Measurements from ENCODE around the gene EXOC3. TPM values are rescaled to one million over a fixed set of nuclear protein-coding genes. Genes with fewer than 3 reads are reported as not detected.
"Not testable (repeated sequence)": the region's sequence is repeated elsewhere in the genome, so short reads cannot be mapped to it uniquely, and the experiment has no call there.

The EXOC3 gene
- total RNA-seq, 1 donor, result 31.8 TPM

DNA sequence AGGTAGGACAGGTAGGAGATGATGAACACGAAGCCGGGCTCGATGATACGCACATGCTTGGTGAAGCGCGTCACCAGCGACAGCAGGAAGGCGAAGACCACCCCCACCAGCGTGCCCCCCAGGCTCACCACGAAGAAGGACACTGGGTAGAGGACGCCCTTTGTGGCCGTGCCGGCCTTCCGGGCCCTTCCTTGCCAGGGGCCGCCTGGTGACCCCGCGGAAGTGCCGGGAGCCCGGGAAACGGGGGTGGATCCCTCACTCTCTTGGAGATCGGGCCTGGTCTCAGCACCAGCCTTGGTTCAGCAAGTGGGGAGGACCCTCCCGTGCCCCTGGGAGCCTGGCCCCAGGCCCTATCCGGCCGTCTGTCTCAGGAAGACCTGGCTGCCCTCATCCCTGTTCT, 41.6 kb downstream of the EXOC3 start:
- H3K9me3 ChIP-seq (ENCODE audit: low read depth, low read length), result no peaks in the 10 kb centered on the region
- no peak overlapping the region for H3K4me3 ChIP-seq (ENCODE audit: low read length)
- peaks cover 12% of the 10 kb centered on the region for H3K4me1 ChIP-seq (ENCODE audit: insufficient read depth, low read length)
- H3K27me3 ChIP-seq (ENCODE audit: insufficient read depth, low read length), result peaks cover 5% of the 10 kb centered on the region

DNA sequence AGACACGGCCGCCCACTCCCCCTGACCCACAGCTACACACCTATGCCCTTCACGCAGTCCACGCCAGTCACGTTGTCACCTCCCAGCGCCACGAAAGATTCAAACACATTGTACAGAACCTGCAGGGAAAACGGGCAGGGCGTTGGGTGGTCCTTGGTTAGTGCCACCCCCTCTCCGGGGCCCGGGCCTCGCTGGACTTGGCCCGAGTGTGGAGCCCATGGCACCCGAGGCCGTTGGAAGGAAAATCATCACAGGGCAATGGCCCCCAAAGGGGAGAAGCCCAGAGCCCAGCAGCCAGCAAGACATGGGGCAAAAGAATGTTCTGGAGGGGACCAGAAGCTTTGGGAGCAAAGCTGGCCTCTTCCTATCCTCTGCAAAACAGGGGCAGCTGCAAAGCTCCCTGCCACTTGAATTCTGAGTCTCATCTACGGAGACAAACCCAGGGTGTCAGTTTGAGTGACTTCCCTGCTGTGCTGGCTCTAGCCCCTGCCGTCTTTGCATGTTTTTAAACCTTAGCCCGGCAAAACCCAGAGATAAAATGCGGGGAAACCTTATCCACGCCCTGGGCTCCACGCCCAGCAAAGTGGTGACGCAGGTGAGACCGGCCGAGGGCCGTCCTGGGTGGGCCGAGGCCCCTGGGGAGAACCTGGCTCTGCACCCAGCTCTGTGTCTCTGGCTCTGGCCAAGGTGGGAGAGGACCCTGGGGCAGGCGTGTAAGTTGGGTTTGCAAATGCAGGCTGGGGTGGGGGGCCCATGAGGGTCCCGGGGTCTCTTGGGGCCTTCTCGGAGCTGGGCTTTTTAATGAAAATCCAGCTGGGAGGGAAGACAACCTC, 42.4 kb downstream of the EXOC3 start:
- Histone ChIP-seq H3K9me3 (ENCODE audit: low read depth, low read length) (no peaks in the 10 kb centered on the region), H3K27me3 (ENCODE audit: insufficient read depth, low read length) (peaks cover 5% of the 10 kb centered on the region), H3K4me1 (ENCODE audit: insufficient read depth, low read length) (peaks cover 12% of the 10 kb centered on the region), H3K4me3 (ENCODE audit: low read length) (no peak overlapping the region)

DNA sequence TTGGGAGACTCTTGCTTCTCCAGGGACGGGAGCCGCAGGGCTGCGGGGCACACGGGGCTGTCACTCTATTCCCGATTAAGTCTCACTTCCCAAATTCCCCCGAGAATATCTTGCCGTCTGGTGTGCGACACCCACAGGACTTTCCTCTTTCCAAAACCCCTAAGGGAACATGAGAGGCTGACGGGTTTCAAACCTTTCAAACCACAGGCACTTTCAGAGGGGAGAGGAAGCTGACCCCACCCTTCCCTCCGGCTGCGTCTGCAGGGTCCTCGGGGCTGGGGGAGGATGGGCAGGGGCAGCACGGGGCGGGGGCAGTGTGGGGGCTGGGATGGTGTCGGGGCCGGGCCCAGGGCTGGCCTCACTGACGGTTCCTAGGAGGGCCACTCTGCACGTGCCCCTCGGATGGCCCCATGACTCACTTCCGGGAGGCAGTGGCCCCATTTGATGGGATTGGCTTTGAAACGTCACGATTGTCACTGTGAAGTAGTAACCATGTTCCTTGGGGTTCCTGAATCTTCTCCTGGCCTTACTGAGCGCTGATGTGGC, 43.0 kb downstream of the EXOC3 start:
- Histone ChIP-seq H3K4me1 (ENCODE audit: insufficient read depth, low read length) (peaks cover 12% of the 10 kb centered on the region), H3K27me3 (ENCODE audit: insufficient read depth, low read length) (peaks cover 5% of the 10 kb centered on the region), H3K9me3 (ENCODE audit: low read depth, low read length) (no peaks in the 10 kb centered on the region), H3K4me3 (ENCODE audit: low read length) (no peak overlapping the region)

DNA sequence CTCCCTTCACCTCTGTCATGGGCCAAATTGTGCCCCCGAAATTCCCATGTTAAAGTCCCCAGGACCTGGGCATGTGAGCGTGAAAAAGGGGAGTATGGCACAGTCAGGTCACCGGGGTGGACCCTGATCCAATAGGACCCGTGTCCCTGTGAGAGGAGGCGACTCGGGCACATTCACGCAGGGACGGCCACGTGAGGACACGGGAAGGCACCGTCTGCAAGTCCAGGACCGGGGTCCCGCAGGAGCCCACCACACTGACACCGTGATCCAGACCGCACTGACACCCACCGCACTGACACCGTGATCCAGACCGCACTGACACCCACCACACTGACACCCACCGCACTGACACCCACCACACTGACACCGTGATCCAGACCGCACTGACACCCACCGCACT, 43.6 kb downstream of the EXOC3 start:
- not testable (repeated sequence) for H3K4me3 ChIP-seq (ENCODE audit: low read length); H3K27me3 ChIP-seq (ENCODE audit: insufficient read depth, low read length); H3K9me3 ChIP-seq (ENCODE audit: low read depth, low read length)
- peaks cover 12% of the 10 kb centered on the region for H3K4me1 ChIP-seq (ENCODE audit: insufficient read depth, low read length)

GRCh38 chr5:488241-488640, 45.3 kb downstream of the EXOC3 start:
- H3K4me1 ChIP-seq (ENCODE audit: insufficient read depth, low read length), result peaks cover 11% of the 10 kb centered on the region
- no peaks in the 10 kb centered on the region for H3K9me3 ChIP-seq (ENCODE audit: low read depth, low read length)
- H3K27me3 ChIP-seq (ENCODE audit: insufficient read depth, low read length), result peaks cover 5% of the 10 kb centered on the region
- H3K4me3 ChIP-seq (ENCODE audit: low read length), result no peak overlapping the region

- H3K9me3 ChIP-seq (ENCODE audit: low read depth, low read length), result no peaks in the 10 kb centered on the region
- no peaks in the 10 kb centered on the region for H3K27me3 ChIP-seq (ENCODE audit: insufficient read depth, low read length)
- H3K4me3 ChIP-seq (ENCODE audit: low read length), result no peak overlapping the region
- H3K4me1 ChIP-seq (ENCODE audit: insufficient read depth, low read length), result peaks cover 6% of the 10 kb centered on the region
Measured at GRCh38 chr5:488744-489688, 46.0 kb downstream of the EXOC3 start.

DNA sequence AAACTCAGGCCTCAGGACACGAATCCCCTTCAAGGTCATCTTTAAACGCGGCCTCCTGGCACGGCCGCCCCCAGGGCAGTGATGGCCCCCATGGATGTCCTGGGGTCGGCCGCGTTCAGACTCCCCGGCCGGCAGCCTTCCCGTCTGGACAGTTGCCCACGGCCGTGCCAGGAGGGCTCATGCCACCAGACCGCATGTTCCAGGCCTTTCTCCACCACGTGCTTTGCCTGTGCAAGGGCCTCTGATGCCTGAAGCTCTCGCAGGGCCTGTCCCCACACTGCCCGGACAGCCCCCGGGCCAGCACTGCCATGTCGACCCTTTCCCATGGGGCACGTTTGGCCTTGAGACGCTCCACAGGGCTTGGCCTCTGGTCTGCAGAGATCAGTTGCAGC, 46.7 kb downstream of the EXOC3 start:
- no peaks in the 10 kb centered on the region for H3K9me3 ChIP-seq (ENCODE audit: low read depth, low read length)
- H3K27me3 ChIP-seq (ENCODE audit: insufficient read depth, low read length), result no peaks in the 10 kb centered on the region
- no peak overlapping the region for H3K4me3 ChIP-seq (ENCODE audit: low read length)
- peaks cover 6% of the 10 kb centered on the region for H3K4me1 ChIP-seq (ENCODE audit: insufficient read depth, low read length)

GRCh38 chr5:490116-491106, 47.4 kb downstream of the EXOC3 start:
- Histone ChIP-seq H3K27me3 (ENCODE audit: insufficient read depth, low read length) (no peaks in the 10 kb centered on the region), H3K4me1 (ENCODE audit: insufficient read depth, low read length) (peaks cover 6% of the 10 kb centered on the region), H3K9me3 (ENCODE audit: low read depth, low read length) (no peaks in the 10 kb centered on the region), H3K4me3 (ENCODE audit: low read length) (no peak overlapping the region)

DNA sequence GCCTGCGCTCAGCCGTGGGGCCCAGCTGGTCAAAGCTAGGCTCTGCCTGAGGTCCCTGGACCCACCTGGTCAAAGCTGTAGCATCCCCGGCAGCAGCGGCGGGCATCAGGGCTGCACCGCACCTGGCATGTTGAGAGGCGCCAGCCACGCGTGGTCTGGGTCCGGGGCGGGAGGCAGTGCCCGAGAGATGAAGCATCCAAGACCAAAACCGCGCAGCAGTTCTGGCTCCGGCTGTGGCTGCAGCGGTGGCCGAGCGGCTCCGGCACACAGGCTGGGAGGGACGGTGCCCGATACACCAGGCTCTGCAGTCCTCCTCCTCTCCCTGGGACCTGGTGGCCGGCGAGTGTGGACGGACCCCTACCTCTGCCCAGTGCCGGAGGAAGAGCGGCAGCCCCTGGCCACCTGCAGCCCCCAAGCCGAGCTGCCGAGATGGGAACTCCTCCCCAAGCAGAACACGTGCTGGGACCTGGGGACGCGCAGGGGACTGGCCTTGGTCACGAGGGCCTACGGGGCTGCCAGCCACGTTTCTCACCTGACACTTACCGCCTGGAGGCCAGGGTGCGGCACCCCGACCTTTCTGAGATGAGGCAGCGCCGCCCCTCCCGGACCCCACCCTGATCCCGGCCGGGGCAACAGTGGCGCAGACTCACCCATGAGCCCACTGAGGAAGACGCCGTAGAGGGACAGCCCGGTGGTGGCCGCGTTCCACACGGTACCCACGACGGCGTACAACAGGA, 48.3 kb downstream of the EXOC3 start:
- no peaks in the 10 kb centered on the region for H3K27me3 ChIP-seq (ENCODE audit: insufficient read depth, low read length)
- H3K4me1 ChIP-seq (ENCODE audit: insufficient read depth, low read length), result no peaks in the 10 kb centered on the region
- H3K4me3 ChIP-seq (ENCODE audit: low read length), result no peak overlapping the region
- H3K9me3 ChIP-seq (ENCODE audit: low read depth, low read length), result no peaks in the 10 kb centered on the region

DNA sequence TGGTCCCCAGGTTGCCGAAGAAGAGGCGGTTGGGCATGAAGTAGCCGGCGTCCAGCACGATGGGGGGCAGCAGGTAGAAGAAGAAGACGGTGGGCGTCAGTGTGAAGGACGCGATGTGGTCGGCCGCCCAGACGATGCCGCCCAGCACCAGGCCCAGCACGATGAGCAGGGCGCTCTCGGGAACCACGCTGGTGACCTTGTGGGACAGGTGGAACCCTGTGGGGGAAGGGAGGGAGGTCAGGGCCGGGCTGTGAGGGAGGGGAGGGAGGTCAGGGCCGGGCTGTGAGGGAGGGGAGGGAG, 48.8 kb downstream of the EXOC3 start:
- Histone ChIP-seq H3K9me3 (ENCODE audit: low read depth, low read length) (no peaks in the 10 kb centered on the region), H3K4me1 (ENCODE audit: insufficient read depth, low read length) (no peaks in the 10 kb centered on the region), H3K4me3 (ENCODE audit: low read length) (no peak overlapping the region), H3K27me3 (ENCODE audit: insufficient read depth, low read length) (no peaks in the 10 kb centered on the region)

DNA sequence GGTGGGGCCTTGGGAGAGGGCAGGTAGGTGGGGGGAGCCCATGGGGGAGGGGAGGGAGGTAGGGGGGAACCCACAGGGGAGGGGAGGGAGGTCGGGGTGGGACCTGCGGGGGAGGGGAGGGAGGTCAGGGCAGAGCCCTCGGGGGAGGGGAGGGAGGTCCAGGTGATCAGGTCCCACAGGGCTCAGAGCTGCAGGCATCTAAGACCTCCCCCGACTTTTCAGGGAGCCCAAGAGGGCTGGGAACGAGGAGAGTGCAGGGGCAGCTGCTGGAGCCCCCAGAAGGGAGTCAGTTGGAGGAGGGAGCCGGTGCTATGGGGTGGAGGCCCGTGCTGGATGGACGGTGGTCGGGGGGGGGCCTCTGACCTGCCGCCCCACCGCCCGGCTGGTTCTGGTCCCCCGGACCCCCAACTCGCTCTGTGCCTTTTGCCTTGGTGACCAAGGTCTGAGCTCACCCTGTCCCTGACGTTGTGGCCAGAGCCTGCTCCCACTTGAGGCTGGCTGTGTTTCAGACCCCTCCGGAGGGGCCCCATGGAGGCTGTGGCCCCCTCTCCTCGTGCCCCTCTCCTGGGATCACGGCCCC, 49.4 kb downstream of the EXOC3 start:
- Histone ChIP-seq H3K4me3 (ENCODE audit: low read length) (no peak overlapping the region), H3K27me3 (ENCODE audit: insufficient read depth, low read length) (no peaks in the 10 kb centered on the region), H3K4me1 (ENCODE audit: insufficient read depth, low read length) (no peaks in the 10 kb centered on the region), H3K9me3 (ENCODE audit: low read depth, low read length) (no peaks in the 10 kb centered on the region)

GRCh38 chr5:493119-493701, 50.2 kb downstream of the EXOC3 start:
- H3K4me1 ChIP-seq (ENCODE audit: insufficient read depth, low read length), result no peaks in the 10 kb centered on the region
- H3K27me3 ChIP-seq (ENCODE audit: insufficient read depth, low read length), result no peaks in the 10 kb centered on the region
- no peak overlapping the region for H3K4me3 ChIP-seq (ENCODE audit: low read length)
- H3K9me3 ChIP-seq (ENCODE audit: low read depth, low read length), result no peaks in the 10 kb centered on the region

DNA sequence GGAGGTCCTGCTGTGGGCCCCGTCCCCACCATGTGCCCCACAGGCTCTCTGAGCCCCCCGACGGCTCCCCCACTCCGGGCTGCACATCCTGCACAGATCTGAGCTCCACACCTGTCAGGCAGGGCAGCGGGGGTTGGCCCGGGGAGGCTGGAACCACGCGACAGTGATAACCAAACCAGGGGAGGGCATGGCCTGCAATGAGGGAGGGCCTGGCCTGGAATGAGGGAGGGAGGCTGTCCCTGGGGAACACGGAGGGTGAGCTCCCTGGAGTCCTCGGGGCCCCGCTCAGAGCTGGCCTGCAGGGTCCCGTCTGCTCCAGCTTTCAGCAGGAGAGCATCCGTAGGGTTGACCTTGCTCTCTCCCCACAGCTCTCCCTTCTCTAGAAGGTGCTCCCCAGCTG, 50.8 kb downstream of the EXOC3 start:
- no peaks in the 10 kb centered on the region for H3K27me3 ChIP-seq (ENCODE audit: insufficient read depth, low read length)
- H3K4me1 ChIP-seq (ENCODE audit: insufficient read depth, low read length), result no peaks in the 10 kb centered on the region
- H3K4me3 ChIP-seq (ENCODE audit: low read length), result no peak overlapping the region
- no peaks in the 10 kb centered on the region for H3K9me3 ChIP-seq (ENCODE audit: low read depth, low read length)

Measured in mononuclear cell (primary cell).